Caco-2 (cell line): ENCODE results near the gene NAV1. TPM values are rescaled to one million over a fixed set of nuclear protein-coding genes. Genes with fewer than 3 reads are reported as not detected.

Experiments
- BruUV-seq: library from RNA; stranded (reverse); fragments of 400-500 nt; replicated peaks from 2 replicates; lab custom pipeline; 2021; lab: Mats Ljungman, UMichigan
- CTCF ChIA-PET: fragments of 300-600 bp; sonication (Branson Sonifier 250); formaldehyde crosslinking; loops from one replicate; lab custom pipeline; 2022; ENCODE audit warnings: antibody characterized with exemption; lab: Charles Lee
- POLR2A ChIA-PET: fragments of 300-600 bp; sonication (Branson Sonifier 250); formaldehyde crosslinking; loops from one replicate; lab custom pipeline; 2022; ENCODE audit warnings: antibody characterized with exemption; lab: Charles Lee
- DNase-seq, 2 experiments: peaks; one replicate each; pipeline versions ENCODE4 v3.0.0 to v3.0.0-alpha.2; 2020 to 2022
- H3K27me3 ChIP-seq: replicated peaks from 2 replicates; pipeline ENCODE4 v1.6.0; 2011; ENCODE audit warnings: low read length; ENCODE audit not compliant: control insufficient read depth, insufficient read depth
- H3K36me3 ChIP-seq: 2 replicates; pipeline ENCODE4 v1.5.1; 2011; ENCODE audit warnings: low read length; ENCODE audit not compliant: control insufficient read depth, insufficient read depth
- H3K4me1 ChIP-seq: fragments of 250-450 bp; sonication (Bioruptor Pico); 2 replicates; pipeline ENCODE4 v1.5.1; 2020; ENCODE audit warnings: mild to moderate bottlenecking
- H3K4me3 ChIP-seq: 2 replicates; pipeline ENCODE4 v1.5.1; 2011; ENCODE audit warnings: low read depth, mild to moderate bottlenecking, control low read depth, low read length
- H3K9me3 ChIP-seq: fragments of 250-450 bp; sonication (Bioruptor Pico); 2 replicates; pipeline ENCODE4 v1.5.1; 2020; ENCODE audit warnings: mild to moderate bottlenecking, moderate library complexity
- H3K27ac Mint-ChIP-seq: one replicate; pipeline ENCODE4 v1.8.0; 2022; ENCODE audit warnings: mixed read lengths; ENCODE audit not compliant: unreplicated experiment
- H3K27me3 Mint-ChIP-seq: one replicate; pipeline ENCODE4 v1.8.0; 2022; ENCODE audit warnings: mixed read lengths; ENCODE audit not compliant: insufficient read depth, unreplicated experiment
- H3K36me3 Mint-ChIP-seq: one replicate; pipeline ENCODE4 v1.8.0; 2022; ENCODE audit warnings: mild to moderate bottlenecking, mixed read lengths; ENCODE audit not compliant: insufficient read depth, unreplicated experiment
- H3K4me1 Mint-ChIP-seq: one replicate; pipeline ENCODE4 v1.8.0; 2022; ENCODE audit warnings: low read depth, mixed read lengths; ENCODE audit not compliant: unreplicated experiment
- H3K4me3 Mint-ChIP-seq: one replicate; pipeline ENCODE4 v1.8.0; 2022; ENCODE audit warnings: mild to moderate bottlenecking, moderate library complexity, mixed read lengths; ENCODE audit not compliant: unreplicated experiment
- H3K9me3 Mint-ChIP-seq: one replicate; pipeline ENCODE4 v1.8.0; 2022; ENCODE audit warnings: mixed read lengths; ENCODE audit not compliant: unreplicated experiment
- CTCF ChIP-seq, 2 experiments: fragments of 200-600 bp in 1 of 2; IDR thresholded peaks; 1 replicate in 1 of 2; 2 replicates in 1 of 2; pipeline versions ENCODE4 v1.5.1 to v1.8.0; 2011 to 2022; ENCODE audit warnings: antibody characterized with exemption in 1 of 2, control low read depth in 1 of 2, inconsistent platforms in 1 of 2, low read depth in 1 of 2, low read length in 1 of 2, mild to moderate bottlenecking in 1 of 2, moderate library complexity in 1 of 2; ENCODE audit not compliant: insufficient read depth in 1 of 2, severe bottlenecking in 1 of 2, unreplicated experiment in 1 of 2
- intact Hi-C: fragments of 100-400 bp; cut with micrococcal nuclease; formaldehyde crosslinking; loops from one replicate; pipeline ENCODE4 v1.10.0; 2022; ENCODE audit not compliant: unreplicated experiment
- total RNA-seq: library from RNA; stranded (reverse); gene quantifications from 2 replicates; pipeline ENCODE4 v1.2.3, GENCODE V29; 2022

Gene NAV1
- total RNA-seq, 1 experiment from 2014 or later = 2.0 TPM

DNA sequence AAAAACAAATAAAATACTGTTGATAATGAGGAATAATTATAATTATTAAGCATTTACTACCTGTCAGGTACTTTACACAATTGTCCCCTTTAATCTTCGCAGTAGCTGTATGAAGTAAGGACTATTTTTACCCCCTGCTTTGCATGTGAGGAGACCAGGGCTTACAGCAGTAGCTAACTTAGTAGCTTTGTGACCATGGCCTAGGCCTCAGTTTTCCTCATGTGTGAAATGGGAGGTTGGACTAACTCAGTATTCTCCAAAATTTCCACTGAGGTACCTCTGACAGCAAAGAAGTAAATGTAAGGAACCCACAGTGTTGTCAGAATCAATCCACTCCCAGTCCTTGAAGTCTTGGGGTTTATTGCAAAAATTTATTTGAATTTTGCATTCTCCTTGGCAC is 28.2 kb upstream of the NAV1 start:
- POLR2A ChIA-PET = no interaction called here
- H3K4me1 ChIP-seq = peaks cover 48% of the 10 kb centered on the region
- Mint-ChIP-seq H3K4me1 (peaks cover 37% of the 10 kb centered on the region), H3K27ac (no peak overlapping the region), H3K27me3 (no peaks in the 10 kb centered on the region), H3K4me3 (no peak overlapping the region), H3K9me3 (no peaks in the 10 kb centered on the region), H3K36me3 (no peaks in the 10 kb centered on the region)
- TF ChIP-seq CTCF (IDR thresholded peaks at IDR 0.05; ENCODE audit: insufficient read depth in 1 of 2, low read depth in 1 of 2, low read length in 1 of 2, severe bottlenecking in 1 of 2, unreplicated experiment in 1 of 2) = no peak
- H3K36me3 ChIP-seq = no peaks in the 10 kb centered on the region
- CTCF ChIA-PET = interaction anchor here (0.6 kb wide), 1 partner anchor 94 kb away, joined by 3 read pairs; no protein-coding TSS in a partner anchor
- DNase-seq = no peak
- no TSS peak for BruUV-seq
- no peak overlapping the region for H3K4me3 ChIP-seq
- H3K27me3 ChIP-seq = no peaks in the 10 kb centered on the region
- intact Hi-C loops = no loop called here
- no peaks in the 10 kb centered on the region for H3K9me3 ChIP-seq

- CTCF ChIA-PET = interaction anchor here (0.6 to 5.7 kb wide), 10 partner anchors 8 to 337 kb away, joined by 3 to 198 read pairs (median 9); no protein-coding TSS in a partner anchor
- Histone ChIP-seq H3K27me3 (no peaks in the 10 kb centered on the region), H3K36me3 (no peaks in the 10 kb centered on the region), H3K9me3 (no peaks in the 10 kb centered on the region), H3K4me1 (peaks cover 51% of the 10 kb centered on the region), H3K4me3 (no peak overlapping the region)
- Mint-ChIP-seq H3K36me3 (no peaks in the 10 kb centered on the region), H3K4me3 (no peak overlapping the region), H3K4me1 (peaks cover 39% of the 10 kb centered on the region), H3K27me3 (no peaks in the 10 kb centered on the region), H3K9me3 (no peaks in the 10 kb centered on the region), H3K27ac (no peak overlapping the region)
- POLR2A ChIA-PET = no interaction called here
- BruUV-seq = no TSS peak
- intact Hi-C loops = no loop called here
- DNase-seq = no peak
- no peak for TF ChIP-seq CTCF (IDR thresholded peaks at IDR 0.05; ENCODE audit: insufficient read depth in 1 of 2, low read depth in 1 of 2, low read length in 1 of 2, severe bottlenecking in 1 of 2, unreplicated experiment in 1 of 2)
These were observed 27.5 kb upstream of the NAV1 start for GRCh38 chr1:201511396-201511940.

DNA sequence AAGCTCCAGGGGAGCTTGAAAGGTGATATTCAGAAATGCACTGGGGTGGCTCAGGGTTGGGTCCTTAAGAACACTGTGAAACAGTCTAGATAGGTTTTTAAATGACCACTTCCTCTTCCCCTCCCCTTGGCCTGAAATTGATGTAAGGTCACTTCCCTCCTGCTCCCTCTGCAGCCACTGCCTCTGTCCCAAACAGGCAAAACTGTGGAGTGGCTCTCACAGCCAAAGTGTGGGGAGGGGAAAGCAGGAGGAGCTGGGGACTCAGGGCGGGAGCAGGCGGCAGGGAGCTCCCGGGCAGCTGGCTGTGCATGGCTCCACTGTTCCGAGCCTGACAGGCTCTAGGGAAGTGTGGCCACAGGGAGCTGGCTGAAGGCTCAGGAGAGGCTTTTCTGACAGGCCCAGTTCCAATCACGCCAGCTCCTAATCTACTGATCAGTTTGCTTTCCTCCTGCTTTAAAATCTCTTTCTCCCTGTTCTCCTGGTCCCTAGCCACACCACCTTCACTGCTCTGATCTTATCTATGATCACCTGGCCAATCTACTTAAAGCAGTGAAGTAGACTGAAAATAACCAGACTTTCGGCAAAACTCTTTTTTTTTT is 26.9 kb upstream of the NAV1 start:
- H3K4me3 Mint-ChIP-seq = no peak overlapping the region
- no peaks in the 10 kb centered on the region for H3K36me3 ChIP-seq
- H3K4me1 Mint-ChIP-seq = peaks cover 43% of the 10 kb centered on the region
- H3K36me3 Mint-ChIP-seq = no peaks in the 10 kb centered on the region
- H3K4me3 ChIP-seq = no peak overlapping the region
- no peaks in the 10 kb centered on the region for H3K27me3 Mint-ChIP-seq
- no peaks in the 10 kb centered on the region for H3K27me3 ChIP-seq
- peaks cover 57% of the 10 kb centered on the region for H3K4me1 ChIP-seq
- CTCF ChIA-PET = interaction anchor here (0.6 to 5.7 kb wide), 13 partner anchors 9 to 337 kb away, joined by 3 to 198 read pairs (median 5); no protein-coding TSS in a partner anchor
- DNase-seq = no peak
- H3K27ac Mint-ChIP-seq = no peak overlapping the region
- H3K9me3 Mint-ChIP-seq = no peaks in the 10 kb centered on the region
- intact Hi-C loops = no loop called here
- BruUV-seq = no TSS peak
- no peak for TF ChIP-seq CTCF (IDR thresholded peaks at IDR 0.05; ENCODE audit: insufficient read depth in 1 of 2, low read depth in 1 of 2, low read length in 1 of 2, severe bottlenecking in 1 of 2, unreplicated experiment in 1 of 2)
- POLR2A ChIA-PET = interaction anchor here (1.4 to 1.7 kb wide), 2 partner anchors 9 to 32 kb away, joined by 5 to 12 read pairs; no protein-coding TSS in a partner anchor
- H3K9me3 ChIP-seq = no peaks in the 10 kb centered on the region
